Activated T-cell treated with anti-CD3 and anti-CD28 coated beads for 24 hours (primary cell): Measurements from ENCODE around the gene USP32.
"Not testable (repeated sequence)": the region's sequence is repeated elsewhere in the genome, so short reads cannot be mapped to it uniquely, and the experiment has no call there.

Source experiments
- DNase-seq: peaks from one replicate; pipeline ENCODE4 v3.0.0-alpha.2; 2020; ENCODE audit warnings: low read depth

USP32 gene

DNA sequence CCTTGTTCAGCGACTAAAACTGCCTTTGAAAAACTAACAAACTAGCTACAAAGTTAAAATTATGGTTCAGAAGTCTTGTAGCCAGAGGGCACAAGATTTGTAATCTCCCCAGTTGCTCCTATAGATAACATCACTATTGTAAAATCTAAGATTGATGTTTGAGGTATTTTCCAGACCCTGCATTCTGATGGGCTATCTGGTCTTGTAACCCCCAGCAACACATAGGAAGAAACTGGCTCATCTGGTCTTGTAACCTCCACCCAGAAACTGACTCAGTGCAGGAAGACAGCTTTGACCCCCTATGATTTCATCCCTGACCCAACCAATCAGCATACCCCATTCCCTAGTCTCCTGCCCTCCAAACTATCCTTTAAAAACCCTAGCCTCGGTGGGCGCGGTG lies 18.1 kb upstream of the USP32 start:
- DNase-seq, result no peak

DNA sequence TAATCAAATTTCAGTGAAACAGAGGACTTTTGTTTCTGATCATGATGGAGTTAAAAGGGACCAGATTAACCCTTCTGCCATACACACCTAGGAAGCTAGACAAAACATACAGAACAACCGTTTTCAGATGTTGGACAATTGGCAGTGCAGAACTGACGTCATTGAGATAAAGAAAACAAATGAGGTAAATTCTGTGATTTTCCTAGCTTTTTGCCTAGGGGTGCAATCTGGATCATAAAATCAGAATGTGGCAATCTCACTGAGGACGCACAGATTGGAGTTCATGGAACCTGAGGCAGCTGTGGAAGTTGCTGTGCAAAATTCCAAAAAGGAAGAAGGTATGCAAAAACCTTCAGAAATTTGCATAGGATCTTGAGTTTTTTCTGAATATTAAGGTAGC lies 15.0 kb upstream of the USP32 start:
- DNase-seq, result no peak

DNA sequence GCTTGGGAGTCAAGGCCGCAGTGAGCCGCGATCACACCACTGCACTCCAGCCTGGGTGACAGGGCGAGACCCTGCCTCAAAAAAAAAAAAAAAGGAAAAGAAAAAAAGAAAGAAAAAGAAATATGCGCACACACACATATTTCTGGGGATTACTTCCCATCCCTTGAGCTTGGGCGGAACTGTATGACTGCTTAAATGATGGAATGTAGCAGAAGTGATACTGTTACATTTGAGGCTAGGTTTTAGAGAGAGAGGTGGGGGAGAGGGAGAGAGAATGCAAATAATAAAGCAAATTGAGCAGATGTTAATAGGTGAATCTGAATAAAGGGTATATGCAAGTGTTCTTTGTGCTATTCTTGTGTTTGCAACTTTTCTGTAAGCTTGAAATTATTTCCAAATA lies 12.0 kb upstream of the USP32 start:
- no peak for DNase-seq

DNA sequence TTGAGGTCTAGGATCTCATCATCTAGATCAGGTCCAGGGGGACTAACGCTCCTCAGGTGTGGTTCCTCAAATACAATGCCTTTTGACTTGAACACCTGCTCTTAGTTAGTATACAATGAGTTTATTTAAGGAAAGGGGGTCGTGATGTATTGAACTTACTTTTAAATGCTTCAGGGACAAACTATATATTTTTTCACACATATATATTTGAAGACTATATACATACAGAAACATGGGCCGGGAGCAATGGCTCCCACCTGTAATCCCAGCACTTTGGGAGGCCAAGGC lies 11.5 kb upstream of the USP32 start:
- no peak for DNase-seq

DNA sequence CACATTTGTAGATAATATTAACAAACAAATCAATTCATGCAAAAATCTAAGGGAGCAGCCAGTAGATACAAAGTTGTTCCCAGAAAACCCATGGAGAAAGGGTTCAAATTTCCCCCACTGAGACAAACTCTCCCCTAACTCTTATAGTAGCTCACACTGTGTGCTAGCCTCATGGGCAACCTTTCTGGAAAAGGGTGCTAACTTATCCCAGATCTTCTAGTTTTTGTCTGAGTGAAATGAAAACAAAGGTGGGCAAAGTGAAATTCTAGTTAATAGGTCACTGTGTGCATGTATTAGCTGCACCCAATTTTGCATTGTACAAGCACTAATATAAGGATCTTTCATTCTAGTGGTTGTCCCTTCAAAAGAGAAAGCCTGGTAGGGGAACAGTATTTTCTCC lies 9.9 kb upstream of the USP32 start:
- DNase-seq, result no peak

DNA sequence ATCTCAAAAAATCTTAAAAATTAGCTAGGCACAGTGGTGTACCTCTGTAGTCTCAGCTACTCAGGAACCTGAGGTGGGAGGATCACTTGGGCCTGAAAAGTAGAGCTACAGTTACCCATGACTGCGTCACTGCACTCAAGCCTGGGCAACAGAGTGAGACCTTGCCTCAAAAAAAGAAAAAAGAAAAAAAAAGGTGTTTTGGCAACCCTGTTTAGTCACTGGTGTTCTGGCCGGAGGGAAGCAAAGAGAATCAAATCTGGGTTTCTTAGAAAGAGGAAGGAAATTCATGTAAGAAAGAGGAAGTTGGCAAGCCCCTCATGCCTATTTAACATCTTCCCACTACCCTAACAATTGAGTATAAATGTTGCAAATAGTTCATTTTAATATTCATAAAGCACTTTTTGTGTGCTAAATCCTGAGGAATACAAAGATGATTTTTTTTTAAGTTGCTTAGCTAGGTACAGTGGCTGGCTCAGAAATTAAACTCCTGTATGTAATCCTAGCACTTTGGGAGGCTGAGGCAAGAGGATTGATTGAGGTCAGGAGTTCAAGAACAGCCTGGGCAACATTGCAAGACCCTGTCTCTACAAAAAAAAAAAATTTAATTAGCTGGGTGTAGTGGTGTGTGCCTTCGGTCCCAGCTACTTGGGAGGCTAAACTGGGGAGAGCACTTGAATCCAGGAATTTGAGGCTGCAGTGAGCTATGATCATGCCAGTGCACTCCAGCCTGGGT lies 6.5 kb upstream of the USP32 start:
- DNase-seq, result no peak

DNA sequence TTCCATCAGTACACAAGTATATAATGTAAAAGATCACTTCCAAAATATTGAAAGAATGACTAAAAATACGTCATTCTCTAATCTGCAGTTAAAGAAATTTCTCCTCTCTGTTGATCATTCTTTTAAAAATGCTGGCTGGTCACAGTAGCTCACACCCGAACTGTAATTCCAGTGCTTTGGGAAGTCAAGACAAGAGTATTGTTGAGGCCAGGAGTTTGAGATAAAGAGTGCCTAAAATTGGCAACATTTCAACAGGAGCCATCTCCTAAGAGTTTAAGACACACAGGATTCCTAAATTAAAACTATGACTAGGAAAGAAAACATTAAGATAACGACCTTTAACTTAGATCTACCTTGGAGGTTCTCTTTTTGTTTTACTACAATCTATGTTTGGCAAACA lies 4.5 kb upstream of the USP32 start:
- DNase-seq, result no peak

DNA sequence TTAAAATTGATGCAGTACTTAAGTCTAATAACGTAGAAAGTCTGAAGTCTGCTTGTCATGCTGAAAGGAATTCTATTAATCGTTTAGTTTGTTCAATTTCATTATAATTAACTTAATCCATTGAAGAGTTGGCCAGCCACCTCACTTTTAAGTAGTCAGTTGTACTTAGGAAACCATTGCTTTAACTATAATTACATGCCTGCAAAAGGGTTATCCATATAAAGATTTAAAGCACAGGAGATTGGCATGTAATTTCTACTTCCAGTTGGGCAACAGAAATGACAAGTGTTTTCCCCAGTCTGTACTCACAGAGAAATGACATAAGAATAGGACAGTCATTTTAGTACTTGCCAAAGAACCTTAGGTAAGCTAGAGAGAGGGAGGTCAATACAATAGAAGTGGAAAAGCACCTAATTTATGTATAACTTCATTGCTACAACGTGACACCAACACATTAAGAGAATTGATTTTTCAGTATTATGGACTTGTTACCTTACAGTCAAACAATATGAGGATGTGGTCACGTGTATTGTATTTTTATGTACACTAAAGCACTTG lies 3.7 kb upstream of the USP32 start:
- DNase-seq, result no peak

DNA sequence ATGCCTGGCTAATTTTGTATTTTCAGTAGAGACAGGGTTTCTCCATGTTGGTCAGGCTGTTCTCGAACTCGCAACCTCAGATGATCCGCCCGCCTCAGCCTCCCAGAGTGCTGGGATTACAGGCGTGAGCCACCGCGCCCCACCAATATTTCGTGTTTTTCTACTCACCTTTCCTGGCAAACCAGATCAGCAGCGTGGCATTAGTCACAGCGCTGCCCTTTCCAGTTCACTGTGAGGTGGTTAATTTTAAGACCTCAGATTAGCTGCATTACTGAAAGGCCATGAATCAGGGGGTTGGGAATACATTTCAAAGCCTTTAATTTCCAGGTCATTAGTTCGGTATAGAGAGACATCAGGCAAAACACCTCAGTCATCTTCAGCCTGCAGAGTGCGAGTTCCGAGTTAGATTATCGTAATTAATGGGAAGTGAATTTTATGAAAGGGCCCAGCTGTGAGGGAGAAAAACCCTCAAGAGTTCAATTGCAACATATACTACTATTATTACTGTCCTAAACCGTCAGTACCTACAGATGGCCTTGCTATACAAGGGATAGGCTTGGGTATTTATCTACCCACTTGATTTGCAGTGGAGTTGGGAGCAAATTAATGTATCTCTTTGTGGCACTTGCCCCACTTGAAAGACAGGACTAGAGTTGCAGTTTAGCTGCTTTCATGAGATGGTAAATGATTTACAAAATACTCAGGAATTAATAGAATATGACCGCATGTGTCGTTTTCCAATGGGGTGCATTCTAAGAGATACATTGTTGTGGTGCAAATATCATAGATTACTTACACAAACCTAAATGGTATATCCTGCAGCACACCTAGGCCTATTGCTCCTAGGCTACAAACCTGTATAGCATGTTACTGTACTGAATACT lies 2.1 kb upstream of the USP32 start:
- no peak for DNase-seq

DNA sequence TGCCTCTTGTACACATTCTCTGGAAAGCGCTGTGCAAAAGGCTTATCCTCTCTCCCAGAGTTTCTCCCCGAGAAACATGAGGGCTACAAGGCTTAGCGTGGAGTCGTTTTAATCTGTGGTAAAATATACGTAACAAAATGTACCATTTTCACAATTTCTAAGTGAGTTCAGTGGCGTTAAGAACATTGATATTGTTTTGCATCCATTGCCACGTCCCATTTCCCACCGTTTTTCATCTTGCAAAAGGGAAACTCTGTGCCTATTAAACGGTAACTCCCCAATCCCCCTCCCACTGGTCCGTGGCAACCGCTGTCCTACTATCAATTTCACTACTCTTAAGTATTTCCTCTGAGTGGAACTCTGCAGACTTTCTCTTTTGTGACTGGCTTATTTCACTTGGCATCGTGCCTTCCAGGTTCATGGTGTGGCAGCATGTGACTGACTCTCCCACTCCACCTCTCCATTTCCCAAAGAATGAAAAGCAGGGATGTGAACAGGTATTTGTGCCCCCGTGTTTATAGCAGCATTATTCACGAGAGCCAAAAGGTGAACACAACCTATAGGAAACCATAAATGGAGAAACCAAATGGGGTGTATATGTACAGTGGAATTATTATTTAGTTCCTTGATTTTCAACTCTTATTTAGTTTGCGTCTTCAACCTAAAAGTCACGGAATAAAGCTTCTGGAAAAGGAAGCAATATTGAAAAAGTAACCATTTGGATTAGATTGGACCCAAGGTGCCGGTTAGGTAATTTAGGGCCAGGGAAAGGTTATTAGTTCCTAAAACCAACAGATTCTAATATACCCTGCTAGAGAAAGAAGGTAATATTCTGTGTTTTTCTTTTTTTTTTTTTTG lies 1.1 kb upstream of the USP32 start:
- DNase-seq, result peak; percentile 28

DNA sequence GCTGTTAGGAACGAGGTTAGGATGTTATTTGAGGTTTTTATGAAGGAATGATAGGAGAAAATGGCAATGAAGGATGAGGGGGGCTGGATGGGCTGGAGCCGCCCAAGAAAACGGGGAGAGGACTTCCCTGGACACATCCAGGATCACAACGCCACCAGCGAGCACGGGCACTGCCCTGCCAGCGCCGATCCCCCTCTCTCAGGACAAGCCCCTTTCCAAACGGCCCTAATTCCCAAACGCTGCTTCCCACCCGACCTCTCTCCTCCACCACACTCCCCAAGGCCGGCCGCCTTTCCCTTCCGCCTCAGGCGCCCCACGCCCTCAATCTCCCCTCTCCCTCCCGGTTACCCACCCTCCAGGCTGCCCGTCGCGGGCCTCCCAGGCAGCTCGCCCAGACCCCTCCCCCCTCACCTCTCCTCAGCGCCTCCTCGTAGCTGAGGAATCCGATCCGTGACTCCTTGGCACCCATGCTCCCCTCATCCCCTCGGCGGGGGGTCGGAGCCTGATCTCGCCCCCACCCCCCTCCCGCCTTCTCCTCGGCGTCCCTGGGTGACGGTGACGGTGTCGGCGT lies 377 bp downstream of the USP32 start:
- DNase-seq, result no peak

DNA sequence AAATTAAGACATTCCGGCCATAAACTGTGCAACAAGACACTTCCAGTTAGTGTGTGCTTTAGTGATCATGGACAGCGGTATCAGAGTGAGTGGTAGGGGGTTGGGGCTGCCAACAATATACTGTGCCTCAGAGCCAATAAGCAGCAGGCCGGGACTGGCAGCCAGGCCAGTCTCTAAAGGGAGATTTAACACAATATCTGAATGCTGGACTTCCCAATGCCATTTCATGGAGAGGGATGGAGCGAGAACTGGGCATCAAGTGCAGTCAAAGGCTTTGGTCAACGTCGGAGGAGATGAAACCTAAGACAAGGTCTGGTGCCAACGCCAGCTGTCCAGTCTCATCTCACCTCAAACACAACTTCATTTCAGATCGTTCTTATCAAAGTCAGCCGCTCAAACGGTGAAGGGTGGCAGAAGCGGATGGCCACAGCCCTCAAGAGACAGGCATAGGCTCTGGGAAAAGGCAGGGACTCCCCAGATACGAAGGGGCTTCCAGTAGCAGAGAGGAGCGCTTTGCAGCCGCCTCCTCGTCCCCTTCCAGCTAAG lies 935 bp downstream of the USP32 start:
- peak; percentile 7 for DNase-seq

DNA sequence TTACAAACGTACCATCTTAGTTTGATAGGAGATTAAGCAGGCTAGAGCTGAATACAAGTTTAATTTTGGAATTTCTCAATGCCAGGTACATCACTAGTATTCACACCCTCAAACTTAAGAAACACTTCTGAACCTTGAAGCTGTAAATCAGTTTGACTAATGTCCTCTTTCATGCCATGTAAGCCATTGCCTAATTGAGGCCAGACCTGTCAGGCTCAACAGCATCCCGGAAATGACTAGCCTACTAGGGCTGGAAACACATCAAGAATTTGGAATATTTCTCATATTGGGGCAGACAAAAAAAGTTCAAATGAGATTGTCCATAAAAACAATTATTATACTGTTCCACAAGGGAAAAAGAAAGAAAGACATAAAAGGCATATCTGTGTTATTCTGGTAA lies 1.7 kb downstream of the USP32 start:
- no peak for DNase-seq

DNA sequence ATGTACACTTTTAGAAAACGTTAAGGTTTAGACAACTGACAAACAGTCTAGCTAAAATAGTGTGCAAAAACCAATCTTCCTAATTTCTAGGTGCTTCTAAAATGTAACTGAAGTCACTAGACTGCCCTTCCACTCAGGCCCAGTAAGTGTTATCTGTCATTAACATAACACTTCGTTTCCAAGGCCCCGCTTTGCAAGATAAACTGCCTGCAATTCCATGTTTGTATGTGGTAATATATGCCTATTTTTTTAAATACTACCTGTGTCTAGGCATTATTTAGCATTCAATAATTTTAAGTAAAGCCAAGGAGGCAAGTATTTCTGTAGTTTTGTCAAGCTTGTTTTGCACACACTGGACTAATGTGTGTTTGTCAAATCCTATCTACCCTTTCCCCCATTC lies 3.2 kb downstream of the USP32 start:
- DNase-seq, result no peak

DNA sequence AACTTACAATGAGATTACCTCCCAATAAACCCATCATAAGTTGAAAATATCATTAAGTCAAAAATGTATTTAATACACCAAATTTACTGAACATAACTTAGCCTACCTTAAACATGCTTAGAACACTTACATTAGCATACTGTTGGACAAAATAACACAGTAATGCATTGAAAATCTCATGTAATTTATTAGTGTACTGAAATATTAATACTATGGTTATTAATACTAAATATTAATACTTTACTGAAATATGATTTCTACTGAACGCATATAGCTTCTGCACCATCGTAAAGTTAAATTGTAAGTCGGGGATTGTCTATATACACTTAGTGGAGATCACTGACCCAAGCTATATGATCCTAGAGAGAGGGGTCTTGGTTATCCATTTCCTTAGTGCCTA lies 4.3 kb downstream of the USP32 start:
- no peak for DNase-seq

DNA sequence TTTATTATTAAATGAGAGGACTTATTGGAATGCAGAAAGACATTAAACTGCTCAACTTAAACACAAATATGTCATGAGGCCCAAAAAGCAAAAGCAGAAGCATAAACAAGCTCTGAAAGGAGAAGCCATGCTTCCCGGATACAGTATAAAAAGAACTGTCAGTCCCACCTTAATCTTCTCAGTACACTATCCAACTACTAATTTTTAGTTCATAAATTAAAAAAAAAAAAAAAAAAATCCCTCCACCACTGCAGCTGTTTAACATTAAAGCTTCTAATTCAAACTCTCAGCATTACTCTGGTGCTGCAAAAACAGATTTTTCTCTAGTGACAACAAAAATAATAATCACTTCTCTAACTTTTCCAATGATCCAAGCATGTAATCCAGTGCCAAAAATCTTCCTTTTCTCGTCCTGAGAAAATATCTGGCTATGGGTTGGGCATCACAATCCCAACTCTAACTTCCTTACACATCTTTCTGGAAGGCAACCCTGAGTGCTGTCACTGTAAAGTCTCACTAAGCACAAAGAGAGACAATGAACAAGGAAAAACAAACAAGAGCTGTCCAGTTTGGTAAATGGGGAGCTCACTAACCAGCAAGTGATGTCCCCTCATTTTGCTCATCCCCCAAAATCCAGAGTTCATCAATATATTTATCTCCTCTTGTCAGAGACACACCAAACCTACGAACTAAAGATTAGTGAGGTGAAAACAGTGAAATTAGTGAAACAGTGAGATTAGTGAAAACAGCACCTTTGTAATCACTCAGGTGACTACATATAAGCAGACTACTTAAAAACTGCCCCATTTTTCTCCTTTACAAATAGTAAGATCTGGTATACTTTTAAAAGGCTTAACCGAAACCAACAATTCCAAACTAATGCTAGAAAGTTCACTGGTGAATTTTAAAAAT lies 5.5 kb downstream of the USP32 start:
- DNase-seq, result no peak

DNA sequence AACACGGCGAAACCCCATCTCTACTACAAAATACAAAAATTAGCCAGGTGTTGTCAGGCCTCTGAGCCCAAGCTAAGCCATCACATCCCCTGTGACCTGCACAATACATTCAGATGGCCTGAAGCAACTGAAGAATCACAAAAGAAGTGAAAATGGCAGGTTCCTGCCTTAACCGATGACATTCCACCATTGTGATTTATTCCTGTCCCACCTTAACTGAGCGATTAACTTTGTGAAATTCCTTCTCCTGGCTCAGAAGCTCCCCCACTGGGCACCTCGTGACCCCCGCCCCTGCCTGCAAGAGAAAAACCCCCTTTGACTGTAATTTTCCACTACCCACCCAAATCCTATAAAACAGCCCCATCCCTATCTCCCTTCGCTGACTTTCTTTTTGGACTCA lies 7.0 kb downstream of the USP32 start:
- not testable (repeated sequence) for DNase-seq

DNA sequence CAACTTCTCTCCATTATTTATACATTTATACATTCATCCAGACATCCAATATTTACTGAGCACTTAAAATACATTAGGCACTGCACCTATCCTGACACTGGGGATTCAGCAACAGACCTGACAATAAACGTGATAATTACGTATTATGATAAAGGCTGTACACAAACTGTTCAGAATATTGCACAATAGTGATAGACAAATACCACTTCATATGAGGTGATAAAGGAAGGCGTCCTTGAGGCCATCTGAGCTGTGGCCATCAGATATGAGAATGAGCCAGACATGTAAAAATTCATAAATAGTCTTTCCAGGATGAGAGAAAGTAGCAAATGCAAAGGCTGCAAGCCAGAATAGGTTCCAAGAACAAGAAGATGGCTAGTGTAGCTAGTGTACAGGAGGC lies 8.6 kb downstream of the USP32 start:
- DNase-seq, result no peak

DNA sequence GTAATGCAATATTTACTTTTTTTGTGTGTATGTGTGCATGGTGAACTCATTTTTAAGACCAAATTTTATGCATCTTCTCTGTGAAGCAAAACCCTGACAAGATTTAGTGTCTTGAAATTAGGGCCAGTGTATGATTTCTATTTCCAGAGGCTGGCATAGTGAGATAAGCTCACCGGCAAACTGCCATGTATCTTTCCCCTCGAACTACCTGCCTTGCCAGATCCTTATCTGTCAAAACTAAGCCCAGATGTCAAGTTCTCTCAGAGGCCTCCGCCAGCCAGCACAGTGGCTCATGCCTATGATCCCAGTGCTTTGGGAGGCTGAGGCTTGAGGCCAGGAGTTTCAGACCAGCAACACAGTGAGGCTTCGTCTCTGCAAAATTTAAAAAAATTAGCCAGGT lies 10.0 kb downstream of the USP32 start:
- no peak for DNase-seq

DNA sequence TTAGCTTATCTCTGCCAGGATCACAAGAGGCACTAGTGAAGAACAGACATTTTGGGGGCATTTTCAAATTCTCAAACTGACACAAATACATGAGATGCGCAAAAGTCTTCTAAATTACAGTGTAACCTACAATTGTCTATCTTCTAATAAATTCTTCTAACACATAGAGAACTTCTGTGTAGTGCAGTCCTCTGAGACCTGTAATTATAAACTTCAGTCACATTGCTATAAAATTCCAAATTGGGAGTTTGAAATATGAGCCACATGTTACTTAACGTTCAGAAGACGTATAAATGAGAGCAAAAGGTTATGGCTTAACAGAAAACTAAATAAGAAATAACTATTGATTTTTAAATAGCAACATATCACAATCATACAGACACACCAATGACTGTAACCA lies 12.5 kb downstream of the USP32 start:
- not testable (repeated sequence) for DNase-seq

DNA sequence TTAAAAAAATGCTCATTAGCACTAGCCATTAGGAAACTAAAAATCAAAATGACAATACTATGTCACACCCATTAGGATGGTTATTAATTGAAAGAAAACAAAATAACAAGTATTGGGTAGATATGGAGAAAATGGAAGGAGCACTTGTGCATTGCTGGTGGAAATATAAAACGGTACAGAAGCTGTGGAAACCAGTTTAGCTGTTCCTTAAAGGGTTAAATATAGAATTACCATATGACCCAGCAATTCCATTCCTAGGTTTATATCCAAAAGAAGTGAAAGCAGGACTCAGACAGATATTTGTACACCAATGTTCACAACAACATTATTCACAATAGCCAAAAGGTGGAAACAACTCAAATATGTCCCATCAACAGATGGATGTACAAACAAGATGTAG lies 13.7 kb downstream of the USP32 start:
- not testable (repeated sequence) for DNase-seq
